Activated B cell treated with CpG ODN at 0.5 μM for 24 hours (primary cell): ENCODE results near the gene MRM3. TPM values are rescaled to one million over a fixed set of nuclear protein-coding genes. Genes with fewer than 3 reads are reported as not detected.

Experiments used
- ATAC-seq: fragments of 200-7000 bp; cut with Tn5 transposase; one replicate; pipeline ENCODE4 v1.10.0; 2021; ENCODE audit warnings: low read depth, mild to moderate bottlenecking, moderate library complexity
- CTCF ChIA-PET: fragments of 350-600 bp; sonication (Branson Sonifier 250); formaldehyde crosslinking; loops from one replicate; lab custom pipeline; 2021; ENCODE audit warnings: antibody characterized with exemption; lab: Charles Lee
- POLR2A ChIA-PET: fragments of 350-600 bp; sonication (Branson Sonifier 250); formaldehyde crosslinking; loops from one replicate; lab custom pipeline; 2021; ENCODE audit warnings: antibody characterized with exemption; lab: Charles Lee
- DNase-seq: peaks from one replicate; pipeline ENCODE4 v3.0.0; 2022
- H3K27ac Mint-ChIP-seq: one replicate; pipeline ENCODE4 v1.8.0; 2020; ENCODE audit warnings: mixed read lengths
- H3K27me3 Mint-ChIP-seq: one replicate; pipeline ENCODE4 v1.8.0; 2021; ENCODE audit warnings: mixed read lengths
- H3K36me3 Mint-ChIP-seq: one replicate; pipeline ENCODE4 v1.8.0; 2021; ENCODE audit warnings: low read depth, mixed read lengths
- H3K4me1 Mint-ChIP-seq: one replicate; pipeline ENCODE4 v1.8.0; 2021; ENCODE audit warnings: mixed read lengths
- H3K4me3 Mint-ChIP-seq: one replicate; pipeline ENCODE4 v1.8.0; 2020; ENCODE audit warnings: mild to moderate bottlenecking, mixed read lengths
- H3K9me3 Mint-ChIP-seq: one replicate; pipeline ENCODE4 v1.8.0; 2020; ENCODE audit warnings: mixed read lengths
- CTCF ChIP-seq: fragments of 200-600 bp; IDR thresholded peaks from one replicate; pipeline ENCODE4 v1.8.0; 2022; ENCODE audit warnings: antibody characterized with exemption, mild to moderate bottlenecking
- intact Hi-C: fragments of 100-400 bp; cut with micrococcal nuclease; formaldehyde crosslinking; loops from one replicate; pipeline ENCODE4 v1.15.1; 2024
- total RNA-seq: library from RNA; stranded (reverse); gene quantifications from 2 replicates; pipeline ENCODE4 v1.2.3, GENCODE V29; 2022

Gene MRM3
- total RNA-seq, 1 donor from 2014 or later = 26.3 TPM

GRCh38 chr17:807523-808294, 25.6 kb downstream of the MRM3 start:
- no peaks in the 10 kb centered on the region for H3K36me3 Mint-ChIP-seq
- H3K9me3 Mint-ChIP-seq = no peaks in the 10 kb centered on the region
- TF ChIP-seq CTCF = no peak
- no peaks in the 10 kb centered on the region for H3K4me1 Mint-ChIP-seq
- no peak overlapping the region for H3K27ac Mint-ChIP-seq
- no peaks in the 10 kb centered on the region for H3K27me3 Mint-ChIP-seq
- no peak overlapping the region for H3K4me3 Mint-ChIP-seq
- no peak for DNase-seq
- ChIA-PET POLR2A (no interaction called here), CTCF (no interaction called here)
- intact Hi-C loops = no loop called here
- ATAC-seq = no peak

- no peaks in the 10 kb centered on the region for H3K9me3 Mint-ChIP-seq
- no peaks in the 10 kb centered on the region for H3K36me3 Mint-ChIP-seq
- H3K4me3 Mint-ChIP-seq = no peak overlapping the region
- ATAC-seq (no peak), DNase-seq (no peak)
- H3K27ac Mint-ChIP-seq = no peak overlapping the region
- H3K27me3 Mint-ChIP-seq = no peaks in the 10 kb centered on the region
- intact Hi-C loops = no loop called here
- ChIA-PET POLR2A (no interaction called here), CTCF (interaction anchor here (0.7 kb wide), 1 partner anchor 8 kb away, joined by 3 read pairs; no protein-coding TSS in a partner anchor)
- H3K4me1 Mint-ChIP-seq = no peaks in the 10 kb centered on the region
- TF ChIP-seq CTCF = no peak
These were observed 29.1 kb downstream of the MRM3 start for GRCh38 chr17:811051-811784.

GRCh38 chr17:812638-813204, 30.6 kb downstream of the MRM3 start:
- Mint-ChIP-seq H3K9me3 (no peaks in the 10 kb centered on the region), H3K27me3 (no peaks in the 10 kb centered on the region), H3K36me3 (no peaks in the 10 kb centered on the region), H3K4me3 (no peak overlapping the region), H3K27ac (no peak overlapping the region), H3K4me1 (no peaks in the 10 kb centered on the region)
- no peak for TF ChIP-seq CTCF
- ATAC-seq = no peak
- DNase-seq = no peak
- intact Hi-C loops = no loop called here
- CTCF ChIA-PET = no interaction called here
- POLR2A ChIA-PET = no interaction called here

GRCh38 chr17:814371-814770, 32.2 kb downstream of the MRM3 start:
- intact Hi-C loops = no loop called here
- CTCF ChIA-PET = no interaction called here
- POLR2A ChIA-PET = no interaction called here
- Mint-ChIP-seq H3K4me1 (no peaks in the 10 kb centered on the region), H3K27me3 (no peaks in the 10 kb centered on the region), H3K9me3 (no peaks in the 10 kb centered on the region), H3K4me3 (no peak overlapping the region), H3K27ac (no peak overlapping the region), H3K36me3 (no peaks in the 10 kb centered on the region)
- ATAC-seq (no peak), DNase-seq (no peak)
- TF ChIP-seq CTCF = no peak

- TF ChIP-seq CTCF = no peak
- H3K27ac Mint-ChIP-seq = no peak overlapping the region
These were observed 37.1 kb downstream of the MRM3 start for GRCh38 chr17:819251-819650.

More at GRCh38 chr17:819251-819650, 37.1 kb downstream of the MRM3 start:
- H3K27me3 Mint-ChIP-seq = no peaks in the 10 kb centered on the region
- ChIA-PET POLR2A (no interaction called here), CTCF (interaction anchor here (0.6 kb wide), 1 partner anchor 8 kb away, joined by 3 read pairs; no protein-coding TSS in a partner anchor)
- no peaks in the 10 kb centered on the region for H3K36me3 Mint-ChIP-seq
- no peaks in the 10 kb centered on the region for H3K4me1 Mint-ChIP-seq
- DNase-seq (no peak), ATAC-seq (no peak)
- intact Hi-C loops = no loop called here
- no peak overlapping the region for H3K4me3 Mint-ChIP-seq
- H3K9me3 Mint-ChIP-seq = no peaks in the 10 kb centered on the region
